ENCODE data around the gene PHF5A. TPM values are rescaled to one million over a fixed set of nuclear protein-coding genes. Genes with fewer than 3 reads are reported as not detected.

The PHF5A gene
- total and polyA plus RNA-seq, 10 of the 15 experiments (the other 5 are each of a cell fraction or from before 2014, with no cell fraction given): 40.5 to 115 (median 79.2) TPM

GRCh38 chr22:41505511-41506220 lies 37.2 kb upstream of the PHF5A start (continued):
- TF ChIP-seq, protein P1, sequence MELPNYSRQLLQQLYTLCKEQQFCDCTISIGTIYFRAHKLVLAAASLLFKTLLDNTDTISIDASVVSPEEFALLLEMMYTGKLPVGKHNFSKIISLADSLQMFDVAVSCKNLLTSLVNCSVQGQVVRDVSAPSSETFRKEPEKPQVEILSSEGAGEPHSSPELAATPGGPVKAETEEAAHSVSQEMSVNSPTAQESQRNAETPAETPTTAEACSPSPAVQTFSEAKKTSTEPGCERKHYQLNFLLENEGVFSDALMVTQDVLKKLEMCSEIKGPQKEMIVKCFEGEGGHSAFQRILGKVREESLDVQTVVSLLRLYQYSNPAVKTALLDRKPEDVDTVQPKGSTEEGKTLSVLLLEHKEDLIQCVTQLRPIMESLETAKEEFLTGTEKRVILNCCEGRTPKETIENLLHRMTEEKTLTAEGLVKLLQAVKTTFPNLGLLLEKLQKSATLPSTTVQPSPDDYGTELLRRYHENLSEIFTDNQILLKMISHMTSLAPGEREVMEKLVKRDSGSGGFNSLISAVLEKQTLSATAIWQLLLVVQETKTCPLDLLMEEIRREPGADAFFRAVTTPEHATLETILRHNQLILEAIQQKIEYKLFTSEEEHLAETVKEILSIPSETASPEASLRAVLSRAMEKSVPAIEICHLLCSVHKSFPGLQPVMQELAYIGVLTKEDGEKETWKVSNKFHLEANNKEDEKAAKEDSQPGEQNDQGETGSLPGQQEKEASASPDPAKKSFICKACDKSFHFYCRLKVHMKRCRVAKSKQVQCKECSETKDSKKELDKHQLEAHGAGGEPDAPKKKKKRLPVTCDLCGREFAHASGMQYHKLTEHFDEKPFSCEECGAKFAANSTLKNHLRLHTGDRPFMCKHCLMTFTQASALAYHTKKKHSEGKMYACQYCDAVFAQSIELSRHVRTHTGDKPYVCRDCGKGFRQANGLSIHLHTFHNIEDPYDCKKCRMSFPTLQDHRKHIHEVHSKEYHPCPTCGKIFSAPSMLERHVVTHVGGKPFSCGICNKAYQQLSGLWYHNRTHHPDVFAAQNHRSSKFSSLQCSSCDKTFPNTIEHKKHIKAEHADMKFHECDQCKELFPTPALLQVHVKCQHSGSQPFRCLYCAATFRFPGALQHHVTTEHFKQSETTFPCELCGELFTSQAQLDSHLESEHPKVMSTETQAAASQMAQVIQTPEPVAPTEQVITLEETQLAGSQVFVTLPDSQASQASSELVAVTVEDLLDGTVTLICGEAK (IDR thresholded peaks at IDR 0.05; ENCODE audit: borderline replicate concordance): no peak
- TF ChIP-seq GABPA (IDR thresholded peaks at IDR 0.05; ENCODE audit: low read depth): no peak
- no peak for TF ChIP-seq SUPT20H (IDR thresholded peaks at IDR 0.05; ENCODE audit: borderline replicate concordance, control insufficient read depth, low read depth, low read length)
- TF ChIP-seq CBX3 (IDR thresholded peaks at IDR 0.05; ENCODE audit: borderline replicate concordance, low read depth): no peak
- TF ChIP-seq NR2C1 (IDR thresholded peaks at IDR 0.05): no peak

DNA sequence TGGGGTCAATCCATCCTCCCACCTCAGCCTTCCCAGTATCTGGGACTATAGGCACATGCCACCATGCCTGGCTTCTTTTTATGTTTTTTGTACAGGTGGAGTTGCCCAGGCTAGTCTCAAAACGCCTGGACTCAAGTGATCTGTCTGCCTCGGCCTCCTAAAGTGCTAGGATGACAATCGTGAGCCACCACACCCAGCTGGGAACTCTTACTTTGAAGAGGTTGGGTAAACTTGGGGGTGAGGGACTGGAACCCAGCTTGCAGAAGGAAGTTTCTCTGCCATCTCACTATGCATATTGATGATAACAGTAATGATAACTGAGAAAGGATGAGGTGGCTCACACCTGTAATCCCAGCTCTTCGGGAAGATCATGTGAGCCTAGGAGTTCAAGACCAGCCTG lies 36.3 kb upstream of the PHF5A start:
- Histone ChIP-seq H3K9me3 (replicated peaks; ENCODE audit: control insufficient read depth, insufficient read depth, low read length) (no peaks in the 10 kb centered on the region), H4K20me1 (ENCODE audit: control insufficient read depth, insufficient read depth) (no peaks in the 10 kb centered on the region), H3K79me2 (ENCODE audit: control insufficient read depth, insufficient read depth, low read length) (0 out of 2 replicates have a peak, but pooled peaks cover 1% of the 10 kb centered on the region), H3K4me1 (ENCODE audit: control insufficient read depth, insufficient read depth, low read length) (no peaks in the 10 kb centered on the region), H3K36me3 (ENCODE audit: control insufficient read depth in 2 of 2, insufficient read depth in 2 of 2, low read length in 1 of 2) (peaks cover 15 to 30% of the 10 kb centered on the region in 2 experiments), H3K4me3 (no peak overlapping the region), H3K27ac (ENCODE audit: control insufficient read depth, insufficient read depth) (no peak overlapping the region), H3K4me2 (ENCODE audit: control insufficient read depth, insufficient read depth) (no peak overlapping the region), H3K9ac (ENCODE audit: control insufficient read depth, insufficient read depth, low read length) (no peak overlapping the region), H3K27me3 (replicated peaks in 1 of 2; ENCODE audit: control insufficient read depth in 2 of 2, insufficient read depth in 2 of 2, low read length in 1 of 2) (no peaks in the 10 kb centered on the region), H2AFZ (ENCODE audit: control insufficient read depth, low read depth, low read length) (no peak overlapping the region)
- POLR2A ChIA-PET: interaction anchor here (0.6 to 1.4 kb wide), 2 partner anchors 37 to 435 kb away, joined by 5 read pairs; partner anchors contain the start of genes ACO2 and PHF5A
- no peak for TF ChIP-seq NBN (IDR thresholded peaks at IDR 0.05)
- no peak for TF ChIP-seq FOXM1 (IDR thresholded peaks at IDR 0.05; ENCODE audit: low read depth, low read length)
- TF ChIP-seq TCF12 (IDR thresholded peaks at IDR 0.05; ENCODE audit: low read depth, low read length): no peak
- no peak for TF ChIP-seq STAT3 (IDR thresholded peaks at IDR 0.05; ENCODE audit: low read depth, low read length)
- in situ Hi-C loops (cut with MboI) (no loop called here), intact Hi-C loops (cut with micrococcal nuclease; ENCODE audit: unreplicated experiment) (loop anchor here (5.0 kb wide), 2 partner anchors 38 to 58 kb away; partner anchors contain the start of genes ACO2, PHF5A and TOB2)
- SMC1A ChIA-PET (ENCODE audit: uncharacterized antibody, unreplicated experiment): interaction anchor here (0.6 to 3.2 kb wide), 6 partner anchors 26 to 332 kb away, joined by 3 to 19 read pairs (median 4); partner anchors contain the start of genes ACO2 and PHF5A
- BruUV-seq (replicated peaks): no TSS peak
- DNase-seq (ENCODE audit: low read depth, low spot score) (no peak), ATAC-seq (no peak), FAIRE-seq (no peak)
- RAD21 ChIA-PET (ENCODE audit: unreplicated experiment): no interaction called here
- WGBS (ENCODE audit: insufficient coverage, insufficient replicate concordance, low lambda C conversion rate, missing lambda C conversion rate): 49% methylated on average over 4 of the region's 4 CpGs
- CTCF ChIA-PET: interaction anchor here (0.7 to 1.8 kb wide), 8 partner anchors 10 to 101 kb away, joined by 3 to 8 read pairs (median 3); no protein-coding TSS in a partner anchor
